Measurements from ENCODE around the gene EFHC2.

EFHC2 gene

DNA sequence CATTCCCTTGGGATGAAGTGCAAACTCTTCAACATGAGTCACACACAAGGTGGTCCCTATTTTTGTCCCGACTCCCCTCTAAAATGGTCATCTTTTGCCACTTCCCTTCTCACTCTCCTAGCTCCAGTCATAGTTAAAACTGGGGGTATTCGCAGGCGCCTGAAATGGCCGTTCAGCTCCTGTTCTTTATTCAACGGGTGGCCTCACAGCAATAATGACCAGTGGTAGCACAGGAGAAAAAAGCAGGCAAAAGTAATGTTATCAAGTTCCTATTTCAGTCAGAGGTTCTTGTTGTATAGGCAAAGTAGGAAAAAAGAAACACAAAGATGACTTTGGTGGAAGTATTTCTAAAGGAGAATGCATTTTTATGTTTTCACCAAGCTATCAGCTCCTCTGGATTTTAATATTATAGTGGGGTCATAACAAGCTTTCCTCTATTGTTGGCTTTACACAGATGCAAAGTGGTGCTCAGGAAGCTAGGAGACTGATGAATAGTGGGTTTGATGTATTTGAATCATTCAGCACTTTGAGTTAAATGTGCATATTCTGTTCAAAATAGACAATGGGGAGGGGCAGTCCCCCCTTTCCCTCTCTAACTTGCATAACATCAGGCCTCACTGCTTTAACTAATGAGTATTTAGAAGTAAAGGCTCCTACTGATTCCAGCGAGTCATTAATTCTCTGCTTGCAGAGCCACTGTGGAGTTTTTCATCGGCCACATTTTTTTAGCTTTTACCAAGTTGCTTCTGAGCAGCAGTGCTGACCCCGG is 199.1 kb downstream of the EFHC2 start:
- DNase-seq, result no peak

DNA sequence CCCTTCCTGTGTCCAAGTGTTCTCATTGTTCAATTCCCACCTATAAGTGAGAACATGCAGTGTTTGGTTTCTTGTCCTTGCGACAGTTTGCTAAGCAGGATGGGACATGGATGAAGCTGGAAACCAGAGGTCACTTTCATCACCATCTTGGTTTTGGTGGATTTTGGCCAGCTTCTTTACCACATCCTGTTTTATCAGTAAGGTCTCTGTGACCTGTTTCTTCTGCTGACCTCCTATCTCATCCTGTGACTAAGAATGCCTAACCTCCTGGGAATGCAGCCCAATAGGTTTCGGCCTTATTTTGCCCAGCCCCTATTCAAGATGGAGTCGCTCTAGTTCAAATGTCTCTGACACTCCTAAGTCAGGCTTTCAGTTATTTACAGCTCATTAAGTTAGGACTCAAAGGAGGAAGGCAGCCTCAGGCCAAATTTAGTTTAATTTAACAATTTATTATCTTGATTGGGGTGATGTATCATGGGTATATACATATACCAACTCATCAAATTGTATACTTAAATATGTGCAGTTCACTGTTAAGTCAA is 200.3 kb downstream of the EFHC2 start:
- no peak for DNase-seq

DNA sequence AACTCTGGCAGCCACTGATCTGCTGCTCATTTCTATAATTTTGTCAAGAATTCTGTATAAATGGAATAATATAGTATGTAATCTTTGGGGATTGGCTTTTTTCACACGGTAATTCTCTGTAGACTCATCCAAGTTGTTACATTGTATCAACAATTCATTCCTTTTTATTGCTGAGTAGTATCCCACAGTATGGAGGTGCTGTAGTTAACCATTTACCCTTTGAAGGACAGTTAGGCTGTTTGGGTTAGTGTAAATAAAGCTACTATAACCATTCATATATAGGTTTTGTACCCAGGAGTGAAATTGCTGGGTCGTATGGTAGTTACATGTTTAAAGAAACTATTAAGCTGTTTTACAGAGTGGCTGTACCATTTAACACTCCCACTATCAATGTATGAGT is 213.3 kb downstream of the EFHC2 start:
- no peak for DNase-seq

DNA sequence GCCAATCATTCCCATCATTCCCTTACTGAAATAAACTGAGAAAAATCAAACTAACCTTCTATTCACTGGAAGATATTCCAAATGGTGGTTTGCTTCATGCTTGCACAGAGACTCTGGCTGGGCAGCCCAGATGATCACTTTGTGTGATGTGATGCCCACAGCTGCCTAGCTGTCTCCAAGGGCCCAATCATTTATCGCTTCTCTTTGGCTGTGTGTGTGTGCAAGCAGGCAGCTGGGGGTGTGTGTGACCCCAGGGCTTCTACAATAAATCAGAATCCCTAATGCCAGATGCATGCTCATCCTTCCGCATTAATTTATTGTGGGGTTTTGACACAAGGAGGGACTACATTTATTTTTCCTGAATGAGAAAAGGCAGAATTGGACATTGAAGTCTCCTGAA is 230.1 kb downstream of the EFHC2 start:
- no peak for DNase-seq

DNA sequence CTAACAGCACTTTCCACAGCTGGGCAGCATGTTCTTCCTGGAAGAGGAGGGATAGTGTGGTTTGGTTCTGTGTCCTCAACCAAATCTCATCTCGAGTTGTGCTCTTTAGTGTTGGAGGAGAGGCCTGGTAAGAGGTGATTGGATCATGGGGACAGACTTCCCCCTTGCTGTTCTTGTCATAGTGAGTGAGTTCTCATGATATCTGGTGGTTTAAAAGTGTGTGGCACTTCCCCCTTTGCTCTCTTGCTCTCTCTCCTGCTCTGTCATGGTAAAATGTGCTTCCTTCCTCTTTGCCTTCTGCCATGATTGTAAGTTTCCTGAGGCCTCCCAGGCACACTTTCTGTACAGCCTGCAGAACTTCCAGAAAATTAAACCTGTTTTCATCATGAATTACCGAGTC is 236.6 kb downstream of the EFHC2 start:
- DNase-seq, result no peak

DNA sequence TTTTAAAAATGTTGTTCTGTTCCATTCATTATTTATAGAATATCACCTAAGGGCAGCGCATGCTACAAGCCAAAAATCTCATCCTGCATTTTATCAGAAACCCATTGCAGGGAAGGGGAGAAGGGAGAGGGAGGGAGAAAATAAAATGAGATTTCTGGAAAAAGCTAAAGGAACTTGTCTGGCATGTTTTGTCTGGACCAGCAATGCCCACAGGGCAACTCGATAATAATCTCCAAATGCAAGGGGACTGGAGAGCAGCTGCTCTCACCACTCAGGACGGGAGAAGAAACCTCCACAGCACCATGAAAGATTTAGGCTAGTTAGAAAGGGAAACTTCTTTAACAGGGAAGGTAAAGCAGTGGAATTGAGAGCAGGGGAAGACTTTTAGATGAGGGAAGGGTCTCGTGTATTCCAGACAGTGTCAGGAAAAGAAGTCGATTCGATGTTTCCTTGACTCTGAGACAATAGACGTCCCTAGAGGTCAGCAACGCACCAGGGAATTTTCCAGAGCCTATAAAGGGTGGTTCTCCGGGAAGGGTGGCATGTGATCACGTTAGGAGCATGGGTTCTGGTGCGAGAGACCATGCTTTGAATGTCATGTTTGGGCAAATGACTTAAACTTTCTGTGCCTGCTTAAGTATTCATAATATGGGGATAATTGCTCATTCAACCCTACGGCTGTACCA is 238.1 kb downstream of the EFHC2 start:
- no peak for DNase-seq

DNA sequence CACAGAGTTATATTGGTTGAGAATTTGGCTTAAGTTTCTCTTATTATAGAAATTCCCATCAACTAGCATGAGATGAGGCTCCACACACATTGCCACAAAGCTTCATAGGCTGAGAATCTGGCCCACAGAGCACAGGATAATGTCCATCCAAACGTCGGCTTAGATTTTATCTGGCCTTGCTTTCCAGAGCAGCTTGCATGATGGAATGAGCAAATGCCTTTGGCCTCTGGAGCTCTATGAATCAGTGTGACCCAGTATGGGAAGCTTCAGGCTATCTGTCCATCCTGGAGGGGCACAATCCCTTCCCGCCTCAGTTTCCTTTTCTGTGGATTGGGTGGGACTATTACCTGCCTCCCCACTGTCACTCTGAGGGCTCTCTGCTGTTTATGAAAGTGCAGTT is 238.8 kb downstream of the EFHC2 start:
- DNase-seq, result no peak

DNA sequence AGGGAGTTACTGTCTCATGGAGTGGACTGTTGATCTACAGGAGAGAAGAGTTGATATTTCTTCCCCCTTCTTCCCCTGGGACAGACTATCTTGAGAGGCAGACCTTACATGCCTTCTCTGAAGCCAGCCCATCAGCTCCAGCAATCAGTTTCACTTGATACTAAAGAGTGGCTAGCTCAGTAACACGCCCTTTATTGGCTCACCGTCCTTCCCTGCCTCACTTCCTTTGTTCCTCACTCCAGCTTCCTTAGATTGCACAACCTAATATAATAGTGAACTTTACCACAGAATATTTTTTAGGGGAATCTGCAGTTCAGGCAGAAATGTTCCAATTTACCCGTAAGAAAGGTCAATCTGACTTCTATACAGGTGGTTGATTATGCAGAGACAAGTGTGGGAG is 242.2 kb downstream of the EFHC2 start:
- no peak for DNase-seq

DNA sequence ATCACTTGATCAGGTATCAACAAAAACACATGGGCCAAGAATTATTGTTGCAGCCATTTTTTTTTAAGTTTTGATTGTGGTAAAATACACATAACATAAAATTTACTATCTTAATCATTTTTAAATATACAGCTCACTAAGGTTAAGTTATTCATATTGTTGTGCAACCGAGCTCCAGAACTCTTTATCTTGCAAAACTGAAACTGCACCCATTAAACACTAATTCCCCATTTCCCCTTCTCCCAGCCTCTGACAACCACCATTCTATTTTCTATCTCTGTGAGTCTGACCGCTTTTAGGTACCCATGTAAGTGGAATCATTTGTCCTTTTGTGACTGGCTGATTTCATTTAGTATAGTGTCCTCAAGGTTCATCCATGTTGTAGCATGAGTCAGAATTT is 244.1 kb downstream of the EFHC2 start:
- DNase-seq, result no peak
